Thoracic aorta (tissue), 2 donors: ENCODE measurements around the gene NCKAP5L. TPM values are rescaled to one million over a fixed set of nuclear protein-coding genes. Genes with fewer than 3 reads are reported as not detected.

Experiments used
- ATAC-seq: fragments of 150-250 bp; one replicate; pipeline ENCODE4 v1.8.0; 2017; ENCODE audit warnings: low read depth; ENCODE audit not compliant: insufficient number of reproducible peaks, low FRiP score
- DNase-seq: peaks from one replicate; pipeline ENCODE4 v3.0.0-alpha.2; 2020; ENCODE audit warnings: low spot score
- H3K27ac ChIP-seq, 2 donors: fragments of 200-600 bp; sonication (generic); 1 replicate in 1 of 2; 2 replicates in 1 of 2; pipeline ENCODE4 v1.5.1; 2016; ENCODE audit warnings: mild to moderate bottlenecking in 2 of 2, moderate library complexity in 2 of 2
- H3K27me3 ChIP-seq: fragments of 200-600 bp; sonication (generic); replicated peaks from 2 replicates; pipeline ENCODE4 v1.6.0; 2016; ENCODE audit warnings: mild to moderate bottlenecking; ENCODE audit not compliant: insufficient read depth
- H3K36me3 ChIP-seq: fragments of 200-600 bp; sonication (generic); one replicate; pipeline ENCODE4 v1.5.1; 2016
- H3K4me1 ChIP-seq, 2 donors: fragments of 200-600 bp; sonication (generic); 1 replicate in 1 of 2; 2 replicates in 1 of 2; pipeline versions ENCODE4 v1.5.1 to v1.6.0; 2016; ENCODE audit warnings: low read depth in 2 of 2, mild to moderate bottlenecking in 1 of 2; ENCODE audit not compliant: control insufficient read depth in 1 of 2
- H3K4me3 ChIP-seq: fragments of 200-600 bp; sonication (generic); 2 replicates; pipeline ENCODE4 v1.5.1; 2016; ENCODE audit warnings: mild to moderate bottlenecking
- H3K9me3 ChIP-seq: fragments of 200-600 bp; sonication (generic); 2 replicates; pipeline ENCODE4 v1.5.1; 2016
- CTCF ChIP-seq: fragments of 200-600 bp; sonication (generic); IDR thresholded peaks from one replicate; pipeline ENCODE4 v1.5.1; 2019; ENCODE audit warnings: antibody characterized with exemption
- total RNA-seq, 2 donors: library from RNA; depleted of rRNA; stranded (reverse); fragments of >200 nt; gene quantifications; one replicate each; pipeline versions ENCODE4 v1.1.0 to v1.2.3, GENCODE V29; 2016

The NCKAP5L gene
- total RNA-seq, 2 donors from 2014 or later, result 34.9 to 38.0 TPM

- Histone ChIP-seq H3K4me1 (no peaks in the 10 kb centered on the region), H3K9me3 (no peaks in the 10 kb centered on the region), H3K27me3 (no peaks in the 10 kb centered on the region), H3K4me3 (no peak overlapping the region), H3K36me3 (peaks cover 39% of the 10 kb centered on the region), H3K27ac (no peak overlapping the region)
- no peak for TF ChIP-seq CTCF
- ATAC-seq (no peak), DNase-seq (no peak)
These were observed 34.6 kb downstream of the NCKAP5L start for GRCh38 chr12:49793620-49794019.

- ATAC-seq (no peak), DNase-seq (no peak)
- no peak for TF ChIP-seq CTCF
- Histone ChIP-seq H3K27me3 (no peaks in the 10 kb centered on the region), H3K36me3 (peaks cover 33% of the 10 kb centered on the region), H3K27ac (no peak overlapping the region), H3K4me1 (no peaks in the 10 kb centered on the region), H3K4me3 (no peak overlapping the region), H3K9me3 (no peaks in the 10 kb centered on the region)
These were observed 35.1 kb downstream of the NCKAP5L start for GRCh38 chr12:49792976-49793580.

- H3K9me3 ChIP-seq, result no peaks in the 10 kb centered on the region
- H3K27ac ChIP-seq, result no peak overlapping the region
- TF ChIP-seq CTCF, result no peak
- ATAC-seq (no peak), DNase-seq (no peak)
- no peaks in the 10 kb centered on the region for H3K27me3 ChIP-seq
- H3K4me3 ChIP-seq, result no peak overlapping the region
- no peaks in the 10 kb centered on the region for H3K4me1 ChIP-seq
- peaks cover 28% of the 10 kb centered on the region for H3K36me3 ChIP-seq
These were observed 35.8 kb downstream of the NCKAP5L start for GRCh38 chr12:49792181-49792970.

DNA sequence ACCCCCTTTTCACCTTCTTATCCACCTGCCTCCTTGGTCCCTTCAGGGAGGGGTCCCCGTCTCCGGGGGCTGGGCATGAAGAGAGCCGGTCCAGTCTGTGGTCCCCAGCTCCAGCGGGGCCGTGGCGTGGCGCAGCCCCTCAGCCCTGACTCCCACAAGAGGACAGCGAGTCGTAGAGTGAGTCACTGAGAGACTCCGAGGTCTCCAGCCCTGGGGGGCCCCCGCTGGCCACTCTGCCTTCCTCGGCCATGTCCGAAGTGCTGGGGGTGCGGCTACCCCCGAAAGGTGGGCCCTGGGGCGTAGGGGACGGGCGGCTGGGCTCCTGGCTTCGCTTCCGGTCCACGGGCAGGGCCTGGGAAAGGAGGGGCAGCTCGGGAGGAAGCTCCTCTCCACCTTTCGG, 36.5 kb downstream of the NCKAP5L start:
- no peak overlapping the region for H3K4me3 ChIP-seq
- no peaks in the 10 kb centered on the region for H3K4me1 ChIP-seq
- H3K27ac ChIP-seq, result no peak overlapping the region
- ATAC-seq, result no peak
- no peak for DNase-seq
- no peak for TF ChIP-seq CTCF
- no peaks in the 10 kb centered on the region for H3K27me3 ChIP-seq
- H3K9me3 ChIP-seq, result no peaks in the 10 kb centered on the region
- H3K36me3 ChIP-seq, result peaks cover 22% of the 10 kb centered on the region

DNA sequence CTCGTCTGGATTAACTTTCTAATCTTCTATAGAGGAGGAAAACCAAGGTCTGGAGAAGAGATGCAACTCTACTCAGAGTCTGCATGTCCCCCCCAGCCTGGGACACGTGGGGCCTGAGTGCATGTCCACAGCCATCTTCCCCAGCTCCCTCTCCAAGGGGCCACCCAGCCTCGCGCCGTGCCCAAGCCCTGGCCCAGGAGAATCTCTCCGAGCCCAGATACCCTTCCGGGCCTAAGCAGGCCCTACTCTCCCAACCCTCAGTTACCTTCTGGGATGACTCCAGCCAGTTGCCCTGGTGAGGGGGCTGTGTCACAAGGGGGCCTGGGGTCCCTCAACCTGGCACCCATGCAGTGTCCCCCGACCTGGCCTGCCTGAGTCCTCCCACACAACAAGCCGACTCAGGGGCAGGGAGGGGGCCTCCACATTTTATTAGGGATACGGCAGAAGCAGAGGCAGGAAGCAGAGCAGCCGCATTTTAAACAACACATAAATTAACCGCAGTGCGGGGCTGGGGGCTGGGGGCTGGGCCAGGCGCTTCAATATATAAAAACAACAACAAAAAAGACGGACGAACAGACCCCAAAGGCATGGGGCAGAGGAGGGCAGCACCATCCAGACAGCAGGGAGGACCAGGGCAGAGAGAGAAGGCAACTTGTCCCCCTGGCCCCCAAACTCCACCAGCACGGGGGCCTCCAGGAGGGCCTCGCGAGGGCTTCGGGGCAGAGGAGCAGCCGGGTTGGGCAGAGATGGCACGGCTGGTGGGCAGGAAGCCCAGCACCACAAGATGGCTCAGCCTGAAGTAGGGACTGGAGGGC, 37.3 kb downstream of the NCKAP5L start:
- Histone ChIP-seq H3K4me3 (no peak overlapping the region), H3K36me3 (peaks cover 14% of the 10 kb centered on the region), H3K27ac (no peak overlapping the region), H3K9me3 (no peaks in the 10 kb centered on the region), H3K27me3 (no peaks in the 10 kb centered on the region), H3K4me1 (no peaks in the 10 kb centered on the region)
- ATAC-seq (no peak), DNase-seq (no peak)
- no peak for TF ChIP-seq CTCF
